Epithelial cell of proximal tubule (primary cell): ENCODE measurements around the gene OTOG. TPM values are rescaled to one million over a fixed set of nuclear protein-coding genes. Genes with fewer than 3 reads are reported as not detected.

Experiments
- DNase-seq: peaks from one replicate; pipeline ENCODE4 v3.0.0-alpha.2; 2011; ENCODE audit warnings: low read depth
- H3K4me3 ChIP-seq: 2 replicates; pipeline ENCODE4 v1.5.1; 2011; ENCODE audit warnings: low read depth, mild to moderate bottlenecking, low read length
- CTCF ChIP-seq: conservative IDR thresholded peaks from 2 replicates; pipeline ENCODE4 v1.5.1; 2012; ENCODE audit warnings: low read depth, mild to moderate bottlenecking, low read length
- total RNA-seq: library from RNA; depleted of rRNA; stranded (reverse); fragments of >200 nt; gene quantifications from 2 replicates; pipeline ENCODE4 v1.2.3, GENCODE V29; 2015

The OTOG gene
- total RNA-seq, 1 donor from 2014 or later: not detected

GRCh38 chr11:17642370-17642769 lies 95.3 kb downstream of the OTOG start:
- no peak overlapping the region for H3K4me3 ChIP-seq
- TF ChIP-seq CTCF: no peak
- no peak for DNase-seq

DNA sequence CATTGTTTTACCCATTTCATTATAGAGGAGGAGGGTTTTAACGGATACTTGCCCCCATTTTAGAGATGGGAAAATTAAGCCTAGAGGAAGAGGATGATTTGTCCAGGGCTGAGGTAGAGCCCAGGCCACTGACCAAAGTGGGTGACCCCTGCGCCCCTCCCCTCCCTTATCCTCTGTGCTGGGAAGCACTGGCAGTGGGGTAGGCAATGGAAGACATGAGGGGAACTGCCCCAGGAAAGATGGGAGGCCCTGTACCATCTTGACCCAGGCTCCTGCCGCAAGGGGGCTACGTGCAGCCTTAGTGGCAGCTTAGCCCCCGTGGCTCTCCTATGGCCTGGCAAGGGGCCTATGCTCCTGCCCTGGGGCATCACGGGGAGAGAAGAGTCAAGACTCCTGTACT lies 95.9 kb downstream of the OTOG start:
- no peak for DNase-seq

GRCh38 chr11:17643506-17644405 lies 96.7 kb downstream of the OTOG start:
- TF ChIP-seq CTCF: no peak
- no peak overlapping the region for H3K4me3 ChIP-seq

More for the DNA sequence above, 95.9 kb downstream of the OTOG start:
- no peak for TF ChIP-seq CTCF
- H3K4me3 ChIP-seq: no peak overlapping the region

DNA sequence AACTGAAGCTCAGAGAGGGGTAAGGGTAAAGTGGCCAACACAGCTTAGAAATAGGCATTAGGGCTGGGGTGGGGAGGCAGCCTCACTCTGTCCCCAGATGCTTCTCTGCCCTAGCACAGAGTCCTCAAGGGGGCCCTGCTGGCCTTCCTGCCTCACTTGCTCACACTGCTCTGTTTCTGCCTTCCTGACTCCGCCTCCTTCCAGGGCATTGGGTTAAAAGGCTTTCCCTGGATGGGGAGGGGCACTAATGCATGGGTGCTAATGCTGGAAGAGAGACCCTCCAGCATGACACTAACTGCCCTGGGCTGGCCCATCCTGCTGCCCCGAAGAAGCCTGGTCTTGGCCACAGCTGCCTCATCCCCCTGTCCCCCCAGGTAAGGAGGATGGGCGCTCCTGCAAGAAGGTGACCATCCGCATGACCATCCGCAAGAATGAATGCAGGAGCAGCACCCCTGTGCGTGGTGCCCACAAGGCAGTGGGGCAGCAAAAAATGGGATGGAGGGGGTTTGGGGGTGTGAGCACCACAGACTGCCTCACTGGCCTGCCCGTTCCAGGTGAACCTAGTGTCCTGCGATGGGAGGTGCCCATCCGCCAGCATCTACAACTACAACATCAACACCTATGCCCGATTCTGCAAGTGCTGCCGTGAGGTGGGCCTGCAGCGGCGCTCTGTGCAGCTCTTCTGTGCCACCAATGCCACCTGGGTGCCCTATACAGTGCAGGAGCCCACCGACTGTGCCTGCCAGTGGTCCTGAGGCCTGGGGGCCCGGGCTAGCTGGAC lies 98.3 kb downstream of the OTOG start:
- no peak for DNase-seq
- H3K4me3 ChIP-seq: no peak overlapping the region
- no peak for TF ChIP-seq CTCF

More at GRCh38 chr11:17643506-17644405, 96.7 kb downstream of the OTOG start:
- DNase-seq: no peak

DNA sequence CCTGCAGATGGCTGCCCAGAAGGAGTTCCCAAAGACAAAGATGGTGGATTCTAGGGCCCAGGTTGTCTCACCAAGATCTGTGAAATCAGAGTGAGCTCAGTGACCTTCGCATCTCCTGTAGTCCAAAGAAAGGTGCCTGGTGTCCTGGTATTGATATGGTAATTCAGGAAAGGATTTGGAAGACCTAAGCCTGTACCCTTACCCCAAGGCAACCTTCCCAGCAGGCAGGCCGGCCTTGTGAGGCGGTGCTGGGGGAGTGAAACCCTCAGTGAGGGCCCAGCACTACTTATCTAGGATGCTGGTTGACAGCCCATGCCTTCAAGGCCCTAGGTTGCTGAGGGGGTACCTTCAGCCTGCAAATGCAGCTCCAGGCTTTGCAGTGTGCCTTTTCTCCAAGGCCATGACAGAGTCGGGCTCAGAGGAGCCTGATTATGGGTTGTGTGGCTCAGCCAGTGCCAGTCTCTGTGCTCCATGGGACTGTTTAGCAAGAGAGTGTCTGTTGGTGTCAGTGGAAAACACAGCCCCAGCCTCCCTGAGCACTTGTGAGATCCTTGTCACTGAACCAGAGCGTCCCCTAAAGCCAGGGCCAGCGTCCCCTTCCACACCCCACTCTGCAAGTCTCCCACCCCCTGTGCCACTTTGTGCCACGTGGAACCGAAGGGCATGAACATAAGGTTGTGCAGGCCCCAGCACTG lies 99.5 kb downstream of the OTOG start:
- TF ChIP-seq CTCF: no peak
- DNase-seq: no peak
- no peak overlapping the region for H3K4me3 ChIP-seq

DNA sequence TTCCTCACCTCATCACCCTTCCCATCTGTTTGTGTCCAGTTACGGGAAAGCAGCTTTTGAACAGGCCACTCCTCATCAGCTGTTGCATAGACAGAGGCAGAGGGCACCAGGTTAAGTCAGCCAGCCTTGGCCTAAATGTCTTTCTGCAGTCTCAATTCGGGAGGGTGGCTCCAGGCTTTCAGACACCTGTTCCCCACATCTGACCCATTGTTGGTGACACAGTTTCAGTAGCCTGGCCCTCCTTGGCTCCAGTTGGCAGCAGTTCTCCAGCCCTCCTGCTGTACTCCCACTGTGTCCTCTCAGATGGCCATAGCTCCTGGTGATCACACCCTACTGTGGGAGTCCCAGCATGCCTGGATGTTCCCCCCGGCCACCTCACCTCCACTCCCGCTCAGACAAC lies 101.5 kb downstream of the OTOG start:
- DNase-seq: no peak
- no peak for TF ChIP-seq CTCF
- no peak overlapping the region for H3K4me3 ChIP-seq
